ENCODE results near the gene SMTN. TPM values are rescaled to one million over a fixed set of nuclear protein-coding genes. Genes with fewer than 3 reads are reported as not detected.
"Not testable (repeated sequence)": the region's sequence is repeated elsewhere in the genome, so short reads cannot be mapped to it uniquely, and the experiment has no call there.

SMTN gene
- total and polyA plus RNA-seq, 10 of the 15 experiments (the other 5 are each of a cell fraction or from before 2014, with no cell fraction given) = 0.92 to 21.9 (median 4.8) TPM

DNA sequence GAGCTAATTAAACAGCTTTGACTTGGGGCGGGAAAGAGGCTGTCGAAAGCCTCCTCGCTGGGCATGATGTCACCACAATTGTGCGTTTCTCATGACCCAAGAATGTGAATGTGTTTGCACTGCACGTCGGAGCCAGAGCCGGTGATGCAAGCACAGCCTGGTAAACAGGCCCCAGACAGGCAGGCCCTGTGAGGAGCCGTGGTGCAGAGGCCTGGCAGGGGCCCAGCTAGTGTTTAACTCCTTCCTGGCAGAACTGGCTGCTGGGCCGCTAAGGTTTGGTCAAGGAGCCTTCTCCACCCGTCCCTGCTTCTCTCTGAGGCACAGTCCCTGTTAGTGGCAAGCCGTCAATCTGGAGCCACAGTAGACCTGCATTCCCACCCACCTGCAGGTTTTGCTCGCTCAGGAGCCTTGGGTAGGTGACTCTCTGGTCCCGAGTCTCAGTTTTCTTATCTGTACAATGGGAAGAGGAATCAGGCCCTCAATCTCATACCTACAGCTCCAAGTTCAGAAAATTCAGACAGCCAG is 25.4 kb upstream of the SMTN start (continued):
- TF ChIP-seq, protein P1, sequence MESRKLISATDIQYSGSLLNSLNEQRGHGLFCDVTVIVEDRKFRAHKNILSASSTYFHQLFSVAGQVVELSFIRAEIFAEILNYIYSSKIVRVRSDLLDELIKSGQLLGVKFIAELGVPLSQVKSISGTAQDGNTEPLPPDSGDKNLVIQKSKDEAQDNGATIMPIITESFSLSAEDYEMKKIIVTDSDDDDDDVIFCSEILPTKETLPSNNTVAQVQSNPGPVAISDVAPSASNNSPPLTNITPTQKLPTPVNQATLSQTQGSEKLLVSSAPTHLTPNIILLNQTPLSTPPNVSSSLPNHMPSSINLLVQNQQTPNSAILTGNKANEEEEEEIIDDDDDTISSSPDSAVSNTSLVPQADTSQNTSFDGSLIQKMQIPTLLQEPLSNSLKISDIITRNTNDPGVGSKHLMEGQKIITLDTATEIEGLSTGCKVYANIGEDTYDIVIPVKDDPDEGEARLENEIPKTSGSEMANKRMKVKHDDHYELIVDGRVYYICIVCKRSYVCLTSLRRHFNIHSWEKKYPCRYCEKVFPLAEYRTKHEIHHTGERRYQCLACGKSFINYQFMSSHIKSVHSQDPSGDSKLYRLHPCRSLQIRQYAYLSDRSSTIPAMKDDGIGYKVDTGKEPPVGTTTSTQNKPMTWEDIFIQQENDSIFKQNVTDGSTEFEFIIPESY (IDR thresholded peaks at IDR 0.05) = no peak
- no peak for TF ChIP-seq SP1 (IDR thresholded peaks at IDR 0.05; ENCODE audit: low read depth, low read length)
- no peak for TF ChIP-seq SIN3A (IDR thresholded peaks at IDR 0.05; ENCODE audit: low read depth, low read length)

DNA sequence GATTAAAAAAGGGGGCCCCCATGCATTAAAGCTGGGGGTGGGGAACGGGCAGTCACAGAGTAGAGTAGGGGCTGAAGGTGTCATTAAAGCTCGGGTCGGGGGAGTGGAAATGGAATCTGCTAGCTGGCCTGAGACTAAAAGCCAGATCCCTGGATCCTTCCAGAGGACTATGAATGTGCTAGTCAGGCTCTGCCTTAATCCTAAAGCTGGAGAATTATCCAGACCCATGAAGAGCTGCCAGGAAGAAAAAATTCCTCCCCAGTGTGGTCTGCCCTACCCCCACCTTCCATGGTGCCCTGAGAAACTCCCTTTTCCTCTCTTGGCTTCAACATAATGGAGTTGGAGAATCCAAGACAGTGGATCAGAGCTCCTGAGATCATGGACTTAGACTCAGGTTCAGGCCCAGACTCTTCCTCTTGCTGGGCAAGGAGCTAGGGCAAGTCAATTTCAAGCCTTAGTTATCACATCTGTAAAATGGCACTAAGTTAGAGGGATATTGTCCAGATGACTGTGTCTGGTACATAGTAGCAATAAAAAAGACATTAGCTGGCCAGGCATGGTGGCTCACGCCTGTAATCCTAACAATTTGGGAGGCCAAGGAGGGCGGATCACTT is 24.0 kb upstream of the SMTN start:
- ATAC-seq (no peak), FAIRE-seq (no peak), DNase-seq (ENCODE audit: low read depth, low spot score) (no peak)
- intact Hi-C loops (cut with micrococcal nuclease; ENCODE audit: unreplicated experiment) = no loop called here
- no peaks in the 10 kb centered on the region for H3K36me3 ChIP-seq (ENCODE audit: control insufficient read depth in 2 of 2, insufficient read depth in 2 of 2, low read length in 1 of 2)
- BruUV-seq (replicated peaks) = no TSS peak
- no peaks in the 10 kb centered on the region for H4K20me1 ChIP-seq (ENCODE audit: control insufficient read depth, insufficient read depth)
- TF ChIP-seq SRF (IDR thresholded peaks at IDR 0.05; ENCODE audit: low read depth in 2 of 2, low read length in 2 of 2) = no peak
- TF ChIP-seq, protein P2, sequence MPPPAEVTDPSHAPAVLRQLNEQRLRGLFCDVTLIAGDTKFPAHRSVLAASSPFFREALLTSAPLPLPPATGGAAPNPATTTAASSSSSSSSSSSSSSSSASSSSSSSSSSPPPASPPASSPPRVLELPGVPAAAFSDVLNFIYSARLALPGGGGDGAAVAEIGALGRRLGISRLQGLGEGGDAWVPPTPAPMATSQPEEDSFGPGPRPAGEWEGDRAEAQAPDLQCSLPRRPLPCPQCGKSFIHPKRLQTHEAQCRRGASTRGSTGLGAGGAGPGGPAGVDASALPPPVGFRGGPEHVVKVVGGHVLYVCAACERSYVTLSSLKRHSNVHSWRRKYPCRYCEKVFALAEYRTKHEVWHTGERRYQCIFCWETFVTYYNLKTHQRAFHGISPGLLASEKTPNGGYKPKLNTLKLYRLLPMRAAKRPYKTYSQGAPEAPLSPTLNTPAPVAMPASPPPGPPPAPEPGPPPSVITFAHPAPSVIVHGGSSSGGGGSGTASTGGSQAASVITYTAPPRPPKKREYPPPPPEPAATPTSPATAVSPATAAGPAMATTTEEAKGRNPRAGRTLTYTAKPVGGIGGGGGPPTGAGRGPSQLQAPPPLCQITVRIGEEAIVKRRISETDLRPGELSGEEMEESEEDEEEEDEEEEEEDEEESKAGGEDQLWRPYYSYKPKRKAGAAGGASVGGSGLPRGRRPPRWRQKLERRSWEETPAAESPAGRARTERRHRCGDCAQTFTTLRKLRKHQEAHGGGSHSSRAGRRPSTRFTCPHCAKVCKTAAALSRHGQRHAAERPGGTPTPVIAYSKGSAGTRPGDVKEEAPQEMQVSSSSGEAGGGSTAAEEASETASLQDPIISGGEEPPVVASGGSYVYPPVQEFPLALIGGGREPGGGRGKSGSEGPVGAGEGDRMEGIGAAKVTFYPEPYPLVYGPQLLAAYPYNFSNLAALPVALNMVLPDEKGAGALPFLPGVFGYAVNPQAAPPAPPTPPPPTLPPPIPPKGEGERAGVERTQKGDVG (CRISPR knock-in tag; IDR thresholded peaks at IDR 0.05) = no peak
- H2AFZ ChIP-seq (ENCODE audit: control insufficient read depth, low read depth, low read length) = no peak overlapping the region
- SMC1A ChIA-PET (ENCODE audit: uncharacterized antibody, unreplicated experiment) = interaction anchor here (0.6 kb wide), 2 partner anchors 39 to 943 kb away, joined by 3 to 4 read pairs; no protein-coding TSS in a partner anchor
- no peaks in the 10 kb centered on the region for H3K79me2 ChIP-seq (ENCODE audit: control insufficient read depth, insufficient read depth, low read length)
- no peaks in the 10 kb centered on the region for H3K27me3 ChIP-seq (replicated peaks in 1 of 2; ENCODE audit: control insufficient read depth in 2 of 2, insufficient read depth in 2 of 2, low read length in 1 of 2)
- H3K4me2 ChIP-seq (ENCODE audit: control insufficient read depth, insufficient read depth) = no peak overlapping the region
- no peak overlapping the region for H3K9ac ChIP-seq (ENCODE audit: control insufficient read depth, insufficient read depth, low read length)
- H3K4me1 ChIP-seq (ENCODE audit: control insufficient read depth, insufficient read depth, low read length) = no peaks in the 10 kb centered on the region
- WGBS (ENCODE audit: insufficient coverage, insufficient replicate concordance, low lambda C conversion rate, missing lambda C conversion rate) = 25% methylated on average over 5 of the region's 5 CpGs
- RAD21 ChIA-PET (ENCODE audit: unreplicated experiment) = no interaction called here
- H3K9me3 ChIP-seq (replicated peaks; ENCODE audit: control insufficient read depth, insufficient read depth, low read length) = no peaks in the 10 kb centered on the region
- in situ Hi-C loops (cut with MboI) = no loop called here
- H3K27ac ChIP-seq (ENCODE audit: control insufficient read depth, insufficient read depth) = no peak overlapping the region
- POLR2A ChIA-PET = no interaction called here
- CTCF ChIA-PET = interaction anchor here (0.9 kb wide), 1 partner anchor 26 kb away, joined by 3 read pairs; no protein-coding TSS in a partner anchor
- H3K4me3 ChIP-seq = no peak overlapping the region

DNA sequence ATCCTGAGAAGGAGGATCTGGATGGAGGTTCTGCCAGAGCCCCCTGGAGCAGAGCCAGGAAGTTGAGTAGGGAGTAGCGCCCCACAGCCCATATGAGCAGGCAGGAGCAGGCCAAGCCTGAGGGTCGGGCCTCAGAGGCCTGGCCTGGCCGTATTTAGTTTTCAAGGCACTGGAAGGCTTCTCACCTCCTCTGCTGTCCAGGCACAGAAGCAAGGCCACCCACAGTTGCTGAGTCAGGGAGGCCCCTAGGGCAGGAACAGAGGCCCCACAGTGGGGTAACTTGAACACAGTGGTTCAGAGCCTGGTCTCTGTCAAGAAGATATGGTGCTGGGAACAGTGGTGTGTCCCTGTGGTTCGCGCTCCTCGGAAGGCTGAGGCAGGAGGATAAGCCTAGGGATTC is 21.5 kb upstream of the SMTN start:
- H3K27me3 ChIP-seq (replicated peaks in 1 of 2; ENCODE audit: control insufficient read depth in 2 of 2, insufficient read depth in 2 of 2, low read length in 1 of 2); intact Hi-C loops (cut with micrococcal nuclease; ENCODE audit: unreplicated experiment); H3K4me3 ChIP-seq; H3K27ac ChIP-seq (ENCODE audit: control insufficient read depth, insufficient read depth); SMC1A ChIA-PET (ENCODE audit: uncharacterized antibody, unreplicated experiment); H4K20me1 ChIP-seq (ENCODE audit: control insufficient read depth, insufficient read depth); H3K9ac ChIP-seq (ENCODE audit: control insufficient read depth, insufficient read depth, low read length); H3K79me2 ChIP-seq (ENCODE audit: control insufficient read depth, insufficient read depth, low read length); H3K36me3 ChIP-seq (ENCODE audit: control insufficient read depth in 2 of 2, insufficient read depth in 2 of 2, low read length in 1 of 2); DNase-seq (ENCODE audit: low read depth, low spot score); in situ Hi-C loops (cut with MboI); H3K9me3 ChIP-seq (replicated peaks; ENCODE audit: control insufficient read depth, insufficient read depth, low read length); RAD21 ChIA-PET (ENCODE audit: unreplicated experiment); CTCF ChIA-PET; BruUV-seq (replicated peaks); ATAC-seq; H2AFZ ChIP-seq (ENCODE audit: control insufficient read depth, low read depth, low read length); H3K4me1 ChIP-seq (ENCODE audit: control insufficient read depth, insufficient read depth, low read length); POLR2A ChIA-PET; H3K4me2 ChIP-seq (ENCODE audit: control insufficient read depth, insufficient read depth); FAIRE-seq: not testable (repeated sequence)
- WGBS (ENCODE audit: insufficient coverage, insufficient replicate concordance, low lambda C conversion rate, missing lambda C conversion rate) = 58% methylated on average over 6 of the region's 6 CpGs
